Heart right ventricle (tissue), 16 donors: Measurements from ENCODE around the gene RAB34. TPM values are rescaled to one million over a fixed set of nuclear protein-coding genes. Genes with fewer than 3 reads are reported as not detected.
"Not testable (repeated sequence)": the region's sequence is repeated elsewhere in the genome, so short reads cannot be mapped to it uniquely, and the experiment has no call there.

ENCODE experiments used
- ATAC-seq, 8 donors: fragments of 200-7000 bp; cut with Tn5 transposase; one replicate each; pipeline ENCODE4 v1.9.1; 2020; ENCODE audit warnings: mild to moderate bottlenecking in 8 of 8, moderate library complexity in 8 of 8, moderate number of reproducible peaks in 1 of 8
- DNase-seq, 2 donors: peaks; one replicate each; pipeline ENCODE4 v3.0.0-alpha.2; 2020
- H3K27ac ChIP-seq, 10 donors: fragments of 200-600 bp; sonication (generic) in 2 of 10; one replicate each; pipeline versions ENCODE4 v1.5.0 to v1.8.0; 2020 to 2022; ENCODE audit warnings: mild to moderate bottlenecking in 3 of 10
- H3K27me3 ChIP-seq, 7 donors: fragments of 200-600 bp; one replicate each; pipeline ENCODE4 v1.8.0; 2021 to 2022; ENCODE audit warnings: mild to moderate bottlenecking in 2 of 7
- H3K36me3 ChIP-seq, 9 donors: fragments of 200-600 bp; sonication (generic) in 1 of 9; one replicate each; pipeline versions ENCODE4 v1.5.0 to v1.8.0; 2020 to 2022; ENCODE audit warnings: mild to moderate bottlenecking in 2 of 9
- H3K4me1 ChIP-seq, 9 donors: fragments of 200-600 bp; sonication (generic) in 1 of 9; one replicate each; pipeline versions ENCODE4 v1.5.0 to v1.8.0; 2020 to 2022; ENCODE audit warnings: mild to moderate bottlenecking in 4 of 9
- H3K4me3 ChIP-seq, 10 donors: fragments of 200-600 bp; sonication (generic) in 2 of 10; one replicate each; pipeline versions ENCODE4 v1.5.0 to v1.8.0; 2020 to 2022; ENCODE audit warnings: mild to moderate bottlenecking in 7 of 10, moderate library complexity in 2 of 10
- H3K9me3 ChIP-seq, 11 donors: fragments of 200-600 bp in 10 of 11; sonication (generic) in 2 of 11; one replicate each; pipeline versions ENCODE4 v1.5.0 to v1.8.0; 2013 to 2022; ENCODE audit warnings: mild to moderate bottlenecking in 2 of 11, control low read depth in 1 of 11, moderate library complexity in 1 of 11
- CTCF ChIP-seq, 9 donors: fragments of 200-600 bp; sonication (generic) in 2 of 9; IDR thresholded peaks; one replicate each; pipeline versions ENCODE4 v1.5.0 to v1.8.0; 2021 to 2022; ENCODE audit warnings: antibody characterized with exemption in 9 of 9, mild to moderate bottlenecking in 5 of 9, moderate library complexity in 1 of 9
- WGBS, 2 donors: extraction: QIAGEN DNeasy Blood & Tissue Kit; methylation state at CpG; one replicate each; pipeline ENCODE4 v1.1.7; 2013; ENCODE audit warnings: inconsistent platforms in 1 of 2; 5-methylcytosine and 5-hydroxymethylcytosine counted together
- intact Hi-C, 10 donors: fragments of 100-400 bp; cut with DNase I; formaldehyde crosslinking; loops; one replicate each; pipeline versions ENCODE4 v1.11.1 to v1.14.2; 2022
- polyA plus RNA-seq, 2 donors: library from polyadenylated mRNA; stranded (reverse); fragments of 200-250 nt; gene quantifications; one replicate each; pipeline ENCODE4 v1.2.3, GENCODE V29; 2013
- total RNA-seq, 10 donors: library from RNA; stranded (reverse); fragmentation: NEBNext Ultra II Directional in 3 of 10; extraction: Animal tissue kit (Norgen Biotek cat#: 25700) in 3 of 10; gene quantifications; one replicate each; pipeline versions ENCODE4 v1.2.1 to v1.2.4, GENCODE V29; 2021 to 2023
- donor health status: Arrhythmogenic right ventricular cardiomyopathy.
- donor health status: ischemic (EF 13 %, LVEDD 7.1; RV severe dilation, severe dysfunction).
- donor health status: healthy with polysubstance abuse.
- donor health status: DM: no; HTN: yes; CAD: no.
- donor health status: DM: no; HTN: no; CAD: no.
- donor health status: ischemic (EF 25% LVEDD 6.9; RV normal size, moderate dysfunction).
- donor health status: ischemic (EF 25% LVEDD 5.7; RV mildly dilated, moderate dysfunction).
- donor health status: healthy.
- donor health status: DM: yes; HTN: yes; CAD: no.
- donor health status: Ischemic cardiomyopathy.
- donor health status: ischemic (EF 35%, LVEDD 5.7; RV mildly dilated, moderate dysfunction).
- donor health status: nonischemic (EF 11% LVEDD 7.7; RV severe dilation, severe dysfunction).
- donor health status: DM: yes; HTN: yes; CAD: no.
- donor health status: PGD.
- donor health status: ischemic (EF 29% LVEDD 5.4; RV normal size, mild dysfunction).
- donor health status: nonischemic (EF 23%, LVEDD 6.1; RV moderate dilation, normal function).

The RAB34 gene
- total and polyA plus RNA-seq, 12 donors, result 7.0 to 37.3 (median 11.8) TPM

DNA sequence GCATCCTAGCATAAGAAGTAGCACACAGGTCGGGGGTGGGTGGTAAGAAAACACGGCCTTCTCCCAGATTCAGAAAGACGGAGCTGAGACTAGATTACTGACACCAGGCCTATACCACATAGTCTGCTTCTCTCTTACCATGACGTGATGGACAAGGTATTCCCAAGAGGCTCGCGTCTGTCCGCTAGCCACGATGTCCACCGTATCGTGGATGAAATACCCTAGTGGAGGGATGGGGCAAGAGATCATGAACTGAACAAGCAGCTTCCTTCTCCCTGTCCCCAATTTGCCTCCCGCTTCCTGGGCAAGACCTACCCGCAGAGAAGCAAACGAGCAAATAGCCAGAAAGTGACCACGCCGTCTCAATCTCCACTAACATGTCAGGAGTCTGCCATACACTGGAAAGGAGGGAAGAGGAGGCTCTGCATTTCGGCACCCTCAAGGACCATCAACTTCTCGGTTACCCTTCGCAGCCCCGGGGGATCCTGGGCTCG lies 7.5 kb upstream of the RAB34 start:
- WGBS, 2 donors, result 32 to 37% methylated on average over 20 of the region's 20 CpGs
- no peak for TF ChIP-seq CTCF (IDR thresholded peaks at IDR 0.05)
- Histone ChIP-seq H3K4me1 (peaks cover 27 to 78% (median 51%) of the 10 kb centered on the region in 9 donors), H3K27me3 (no peaks in the 10 kb centered on the region), H3K9me3 (no peaks in the 10 kb centered on the region), H3K4me3 (peak overlapping the region in 9 of 10 donors; percentile 50 to 89 (median 79)), H3K27ac (peak overlapping the region in 7 of 10 donors; percentile 5 to 98 (median 69)), H3K36me3 (peaks cover 0 to 47% (median 34%) of the 10 kb centered on the region in 9 donors)
- intact Hi-C loops, result loop anchor here in 6 of 10 donors (5.0 to 10.0 kb wide), 5 partner anchors 37 to 390 kb away; partner anchors contain the start of genes PHF12 (in 4 of the 6) and DHRS13 (in 1 of the 6)
- DNase-seq (no peak), ATAC-seq (no peak)

DNA sequence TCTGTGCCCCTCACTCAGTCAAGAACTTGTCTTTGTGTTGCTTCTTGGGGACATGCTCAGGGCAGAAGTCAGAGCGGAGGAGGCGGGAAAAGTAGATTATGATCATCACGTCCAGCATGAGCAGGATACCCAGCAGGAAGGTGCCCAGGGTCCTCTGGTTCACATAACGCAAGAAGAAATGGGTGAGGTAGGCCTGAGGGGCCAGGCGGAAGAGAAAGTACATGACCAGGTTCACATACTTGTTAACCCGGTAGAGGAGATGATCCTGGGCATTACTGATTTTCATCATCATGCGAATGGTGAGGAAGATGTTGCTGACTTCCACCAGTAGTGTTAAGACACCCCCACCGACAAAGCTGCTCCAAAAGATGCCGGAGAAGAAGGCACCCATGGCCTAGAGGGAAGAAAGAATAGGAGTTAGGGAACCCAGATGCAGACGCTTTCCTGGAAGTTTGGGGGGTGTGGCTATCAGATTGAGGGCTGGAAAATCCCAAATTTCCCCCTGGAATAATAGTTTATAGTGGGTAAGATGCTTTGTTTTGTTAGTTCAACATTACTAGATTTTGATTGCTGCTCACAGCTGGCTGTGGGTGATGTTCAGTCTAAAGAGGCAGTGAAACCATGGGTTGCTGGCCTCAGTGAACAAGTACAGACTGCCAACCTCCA lies 7.0 kb upstream of the RAB34 start:
- peak overlapping the region in 1 of 10 donors; percentile 83 for H3K4me3 ChIP-seq

DNA sequence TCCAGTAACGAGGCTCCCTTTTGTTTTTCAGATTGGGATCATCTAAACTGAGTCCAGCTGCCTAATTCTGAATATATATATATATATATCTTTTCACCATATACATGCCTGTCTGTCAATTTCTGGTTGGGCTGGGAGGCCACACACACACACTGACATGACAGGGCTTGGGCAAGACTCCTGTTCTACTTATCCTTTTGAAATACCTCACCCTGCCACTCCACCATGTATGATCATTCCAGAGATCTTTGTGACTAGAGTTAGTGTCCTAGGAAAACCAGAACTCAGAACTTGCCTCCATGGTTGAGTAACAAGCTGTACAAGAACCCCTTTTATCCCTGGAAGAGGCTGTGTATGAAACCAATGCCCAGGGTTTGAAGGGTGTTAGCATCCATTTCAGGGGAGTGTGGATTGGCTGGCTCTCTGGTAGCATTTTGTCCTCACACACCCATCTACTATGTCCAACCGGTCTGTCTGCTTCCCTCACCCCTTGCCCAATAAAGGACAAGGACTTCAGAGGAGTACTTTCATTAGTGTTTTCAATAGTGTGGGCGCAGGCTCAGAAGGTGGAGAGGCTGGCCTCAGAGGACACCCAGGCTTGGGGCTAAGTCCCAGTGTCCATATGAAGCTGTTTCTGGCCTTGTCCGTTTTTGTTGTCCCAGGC lies 6.3 kb upstream of the RAB34 start:
- H3K9me3 ChIP-seq, H3K27ac ChIP-seq, H3K4me3 ChIP-seq, H3K27me3 ChIP-seq, ATAC-seq, DNase-seq: not testable (repeated sequence)
- intact Hi-C loops, result loop anchor here in 4 of 10 donors (10.0 kb wide), 2 partner anchors 191 to 391 kb away; no protein-coding TSS in a partner anchor
- H3K36me3 ChIP-seq, result peaks cover 0 to 47% (median 34%) of the 10 kb centered on the region in 9 donors
- 74 to 78% methylated on average over 4 of the region's 4 CpGs for WGBS, 2 donors
- H3K4me1 ChIP-seq, result peaks cover 27 to 75% (median 55%) of the 10 kb centered on the region in 9 donors

More for the DNA sequence above, 7.0 kb upstream of the RAB34 start:
- peak overlapping the region in 2 of 10 donors; percentile 75 to 95 for H3K27ac ChIP-seq
- TF ChIP-seq CTCF (IDR thresholded peaks at IDR 0.05), result no peak
- H3K9me3 ChIP-seq, result no peaks in the 10 kb centered on the region
- peaks cover 0 to 47% (median 34%) of the 10 kb centered on the region in 9 donors for H3K36me3 ChIP-seq
- intact Hi-C loops, result loop anchor here in 6 of 10 donors (5.0 to 10.0 kb wide), 5 partner anchors 38 to 390 kb away; partner anchors contain the start of genes PHF12 (in 4 of the 6) and DHRS13 (in 1 of the 6)
- peaks cover 27 to 77% (median 51%) of the 10 kb centered on the region in 9 donors for H3K4me1 ChIP-seq
- DNase-seq, result no peak
- 81 to 86% methylated on average over 10 of the region's 10 CpGs for WGBS, 2 donors
- no peak for ATAC-seq
- no peaks in the 10 kb centered on the region for H3K27me3 ChIP-seq

GRCh38 chr17:28723159-28723835 lies 5.6 kb upstream of the RAB34 start:
- H3K27me3 ChIP-seq, result no peaks in the 10 kb centered on the region
- H3K4me1 ChIP-seq, result peaks cover 27 to 80% (median 62%) of the 10 kb centered on the region in 9 donors
- no peak overlapping the region for H3K27ac ChIP-seq
- no peak for TF ChIP-seq CTCF (IDR thresholded peaks at IDR 0.05)
- WGBS, 2 donors, result 77 to 82% methylated on average over 6 of the region's 6 CpGs
- DNase-seq (no peak), ATAC-seq (no peak)
- no peak overlapping the region for H3K4me3 ChIP-seq
- H3K36me3 ChIP-seq, result peaks cover 0 to 47% (median 34%) of the 10 kb centered on the region in 9 donors
- no peaks in the 10 kb centered on the region for H3K9me3 ChIP-seq
- intact Hi-C loops, result loop anchor here in 4 of 10 donors (10.0 kb wide), 2 partner anchors 192 to 392 kb away; no protein-coding TSS in a partner anchor
